ENCODE measurements around the gene LST1. TPM values are rescaled to one million over a fixed set of nuclear protein-coding genes. Genes with fewer than 3 reads are reported as not detected.

LST1 gene
- total RNA-seq, 1 experiment from 2014 or later: 0.69 TPM

DNA sequence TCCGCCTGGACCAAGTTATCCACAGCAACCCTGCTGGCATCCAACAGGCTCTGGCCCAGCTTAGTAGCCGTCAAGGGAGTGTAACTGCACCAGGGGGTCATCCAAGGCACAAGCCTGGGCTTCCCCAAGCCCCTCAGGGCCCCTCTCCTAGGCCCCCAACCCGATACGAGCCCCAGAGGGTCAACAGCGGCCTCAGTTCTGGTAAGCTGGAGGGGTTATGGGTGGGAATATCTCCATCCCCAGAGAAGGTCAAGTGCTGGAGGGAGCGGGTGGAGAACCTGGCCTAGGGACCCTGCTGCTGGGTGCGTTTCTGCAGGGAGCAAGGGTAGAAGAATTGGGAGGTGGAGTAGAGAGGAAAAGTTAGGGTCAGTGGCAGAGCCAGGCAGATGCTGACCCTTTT is 47.4 kb downstream of the LST1 start:
- no peak overlapping the region for H3K9ac ChIP-seq (ENCODE audit: low read length)
- CTCF ChIA-PET: no interaction called here
- no peaks in the 10 kb centered on the region for H3K9me2 ChIP-seq (ENCODE audit: insufficient read depth)
- no peak overlapping the region for H2AFZ ChIP-seq (ENCODE audit: low read depth, low read length, poor library complexity, severe bottlenecking)
- no TSS peak for BruUV-seq (replicated peaks)
- H3K36me3 ChIP-seq (ENCODE audit: control insufficient read depth in 1 of 2, insufficient read depth in 2 of 2, low read length in 2 of 2): peaks cover 50 to 83% of the 10 kb centered on the region in 2 experiments
- no peaks in the 10 kb centered on the region for H4K20me1 ChIP-seq (ENCODE audit: insufficient read depth)
- H3K79me2 ChIP-seq (ENCODE audit: insufficient read depth, low read length): peaks cover 50% of the 10 kb centered on the region; the same call in 1 of the 2 replicates
- no peaks in the 10 kb centered on the region for H3K4me1 ChIP-seq (ENCODE audit: control insufficient read depth in 1 of 2, insufficient read depth in 2 of 2, low read length in 2 of 2)
- no peaks in the 10 kb centered on the region for H3K9me3 ChIP-seq (ENCODE audit: control insufficient read depth in 1 of 2, insufficient read depth in 1 of 2, low read depth in 1 of 2, low read length in 2 of 2)
- H3K27ac ChIP-seq (ENCODE audit: low read depth, low read length): no peak overlapping the region
- TF ChIP-seq RAD21 (IDR thresholded peaks at IDR 0.05; ENCODE audit: low read depth) (no peak), EZH2 (IDR thresholded peaks at IDR 0.05) (no peak), CEBPB (IDR thresholded peaks at IDR 0.05; ENCODE audit: low read depth) (no peak), SP1 (IDR thresholded peaks at IDR 0.05; ENCODE audit: low read depth) (no peak), ZFX (IDR thresholded peaks at IDR 0.05) (no peak), EZH2phosphoT487 (IDR thresholded peaks at IDR 0.05; ENCODE audit: borderline replicate concordance) (no peak), YY1 (IDR thresholded peaks at IDR 0.05; ENCODE audit: extremely low read depth, insufficient replicate concordance, low read depth, low read length) (no peak), EGR1 (IDR thresholded peaks at IDR 0.05; ENCODE audit: low read depth) (no peak), POLR2AphosphoS5 (IDR thresholded peaks at IDR 0.05; ENCODE audit: low read depth, low read length) (no peak), SIN3A (IDR thresholded peaks at IDR 0.05; ENCODE audit: low read depth) (no peak), ZNF274 (IDR thresholded peaks at IDR 0.05; ENCODE audit: low read depth, low read length) (no peak), SRF (IDR thresholded peaks at IDR 0.05; ENCODE audit: low read depth) (no peak), POLR2A (IDR thresholded peaks at IDR 0.05; ENCODE audit: borderline replicate concordance, extremely low read depth, insufficient read depth, insufficient read length) (no peak), FOSL1 (IDR thresholded peaks at IDR 0.05; ENCODE audit: low read depth) (no peak)
- TF ChIP-seq, protein P1, sequence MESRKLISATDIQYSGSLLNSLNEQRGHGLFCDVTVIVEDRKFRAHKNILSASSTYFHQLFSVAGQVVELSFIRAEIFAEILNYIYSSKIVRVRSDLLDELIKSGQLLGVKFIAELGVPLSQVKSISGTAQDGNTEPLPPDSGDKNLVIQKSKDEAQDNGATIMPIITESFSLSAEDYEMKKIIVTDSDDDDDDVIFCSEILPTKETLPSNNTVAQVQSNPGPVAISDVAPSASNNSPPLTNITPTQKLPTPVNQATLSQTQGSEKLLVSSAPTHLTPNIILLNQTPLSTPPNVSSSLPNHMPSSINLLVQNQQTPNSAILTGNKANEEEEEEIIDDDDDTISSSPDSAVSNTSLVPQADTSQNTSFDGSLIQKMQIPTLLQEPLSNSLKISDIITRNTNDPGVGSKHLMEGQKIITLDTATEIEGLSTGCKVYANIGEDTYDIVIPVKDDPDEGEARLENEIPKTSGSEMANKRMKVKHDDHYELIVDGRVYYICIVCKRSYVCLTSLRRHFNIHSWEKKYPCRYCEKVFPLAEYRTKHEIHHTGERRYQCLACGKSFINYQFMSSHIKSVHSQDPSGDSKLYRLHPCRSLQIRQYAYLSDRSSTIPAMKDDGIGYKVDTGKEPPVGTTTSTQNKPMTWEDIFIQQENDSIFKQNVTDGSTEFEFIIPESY (IDR thresholded peaks at IDR 0.05; ENCODE audit: extremely low read depth, insufficient replicate concordance, low read length): no peak
- TF ChIP-seq, protein P2, sequence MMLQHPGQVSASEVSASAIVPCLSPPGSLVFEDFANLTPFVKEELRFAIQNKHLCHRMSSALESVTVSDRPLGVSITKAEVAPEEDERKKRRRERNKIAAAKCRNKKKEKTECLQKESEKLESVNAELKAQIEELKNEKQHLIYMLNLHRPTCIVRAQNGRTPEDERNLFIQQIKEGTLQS (IDR thresholded peaks at IDR 0.05): no peak
- TF ChIP-seq, protein P3, sequence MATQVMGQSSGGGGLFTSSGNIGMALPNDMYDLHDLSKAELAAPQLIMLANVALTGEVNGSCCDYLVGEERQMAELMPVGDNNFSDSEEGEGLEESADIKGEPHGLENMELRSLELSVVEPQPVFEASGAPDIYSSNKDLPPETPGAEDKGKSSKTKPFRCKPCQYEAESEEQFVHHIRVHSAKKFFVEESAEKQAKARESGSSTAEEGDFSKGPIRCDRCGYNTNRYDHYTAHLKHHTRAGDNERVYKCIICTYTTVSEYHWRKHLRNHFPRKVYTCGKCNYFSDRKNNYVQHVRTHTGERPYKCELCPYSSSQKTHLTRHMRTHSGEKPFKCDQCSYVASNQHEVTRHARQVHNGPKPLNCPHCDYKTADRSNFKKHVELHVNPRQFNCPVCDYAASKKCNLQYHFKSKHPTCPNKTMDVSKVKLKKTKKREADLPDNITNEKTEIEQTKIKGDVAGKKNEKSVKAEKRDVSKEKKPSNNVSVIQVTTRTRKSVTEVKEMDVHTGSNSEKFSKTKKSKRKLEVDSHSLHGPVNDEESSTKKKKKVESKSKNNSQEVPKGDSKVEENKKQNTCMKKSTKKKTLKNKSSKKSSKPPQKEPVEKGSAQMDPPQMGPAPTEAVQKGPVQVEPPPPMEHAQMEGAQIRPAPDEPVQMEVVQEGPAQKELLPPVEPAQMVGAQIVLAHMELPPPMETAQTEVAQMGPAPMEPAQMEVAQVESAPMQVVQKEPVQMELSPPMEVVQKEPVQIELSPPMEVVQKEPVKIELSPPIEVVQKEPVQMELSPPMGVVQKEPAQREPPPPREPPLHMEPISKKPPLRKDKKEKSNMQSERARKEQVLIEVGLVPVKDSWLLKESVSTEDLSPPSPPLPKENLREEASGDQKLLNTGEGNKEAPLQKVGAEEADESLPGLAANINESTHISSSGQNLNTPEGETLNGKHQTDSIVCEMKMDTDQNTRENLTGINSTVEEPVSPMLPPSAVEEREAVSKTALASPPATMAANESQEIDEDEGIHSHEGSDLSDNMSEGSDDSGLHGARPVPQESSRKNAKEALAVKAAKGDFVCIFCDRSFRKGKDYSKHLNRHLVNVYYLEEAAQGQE (IDR thresholded peaks at IDR 0.05; ENCODE audit: low read depth): no peak
- TF ChIP-seq, protein P4, sequence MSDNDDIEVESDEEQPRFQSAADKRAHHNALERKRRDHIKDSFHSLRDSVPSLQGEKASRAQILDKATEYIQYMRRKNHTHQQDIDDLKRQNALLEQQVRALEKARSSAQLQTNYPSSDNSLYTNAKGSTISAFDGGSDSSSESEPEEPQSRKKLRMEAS (IDR thresholded peaks at IDR 0.05): no peak
- TF ChIP-seq, protein P5, sequence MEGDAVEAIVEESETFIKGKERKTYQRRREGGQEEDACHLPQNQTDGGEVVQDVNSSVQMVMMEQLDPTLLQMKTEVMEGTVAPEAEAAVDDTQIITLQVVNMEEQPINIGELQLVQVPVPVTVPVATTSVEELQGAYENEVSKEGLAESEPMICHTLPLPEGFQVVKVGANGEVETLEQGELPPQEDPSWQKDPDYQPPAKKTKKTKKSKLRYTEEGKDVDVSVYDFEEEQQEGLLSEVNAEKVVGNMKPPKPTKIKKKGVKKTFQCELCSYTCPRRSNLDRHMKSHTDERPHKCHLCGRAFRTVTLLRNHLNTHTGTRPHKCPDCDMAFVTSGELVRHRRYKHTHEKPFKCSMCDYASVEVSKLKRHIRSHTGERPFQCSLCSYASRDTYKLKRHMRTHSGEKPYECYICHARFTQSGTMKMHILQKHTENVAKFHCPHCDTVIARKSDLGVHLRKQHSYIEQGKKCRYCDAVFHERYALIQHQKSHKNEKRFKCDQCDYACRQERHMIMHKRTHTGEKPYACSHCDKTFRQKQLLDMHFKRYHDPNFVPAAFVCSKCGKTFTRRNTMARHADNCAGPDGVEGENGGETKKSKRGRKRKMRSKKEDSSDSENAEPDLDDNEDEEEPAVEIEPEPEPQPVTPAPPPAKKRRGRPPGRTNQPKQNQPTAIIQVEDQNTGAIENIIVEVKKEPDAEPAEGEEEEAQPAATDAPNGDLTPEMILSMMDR (IDR thresholded peaks at IDR 0.05 in 2 of 3, conservative IDR thresholded peaks at IDR 0.05 in 1 of 3; ENCODE audit: borderline replicate concordance in 1 of 3, insufficient read depth in 1 of 3, low read depth in 2 of 3, low read length in 2 of 3): no peak
- no peak overlapping the region for H3K4me2 ChIP-seq (ENCODE audit: low read length)
- H3K27me3 ChIP-seq (ENCODE audit: insufficient read depth, low read length): no peaks in the 10 kb centered on the region
- POLR2A ChIA-PET: no interaction called here
- no peak overlapping the region for H3K4me3 ChIP-seq (replicated peaks in 1 of 2; ENCODE audit: low read depth in 1 of 2, low read length in 2 of 2)
- no peak for DNase-seq (ENCODE audit: low read depth, low spot score)
- RAD21 ChIA-PET (ENCODE audit: low non-redundant PET in 1 of 2, low total read pairs in 2 of 2, uncharacterized antibody in 2 of 2, unreplicated experiment in 2 of 2): no interaction called here
- intact Hi-C loops (cut with micrococcal nuclease): no loop called here
- ATAC-seq: no peak

Data from HCT116 (cell line).